Esophagus muscularis mucosa (tissue), 3 donors: Measurements from ENCODE around the gene XPA.

Experiments
- CTCF ChIP-seq, 3 experiments: fragments of 200-600 bp in 2 of 3; fragments of 450-650 bp in 1 of 3; sonication (generic) in 2 of 3; IDR thresholded peaks; one replicate each; pipeline ENCODE4 v1.5.1; 2017 to 2019; ENCODE audit warnings: antibody characterized with exemption in 3 of 3, mild to moderate bottlenecking in 2 of 3, moderate library complexity in 1 of 3
- POLR2A ChIP-seq: fragments of 450-650 bp; IDR thresholded peaks from one replicate; pipeline ENCODE4 v1.6.1; 2017; ENCODE audit warnings: antibody characterized with exemption, moderate library complexity, mild to moderate bottlenecking, low read depth

DNA sequence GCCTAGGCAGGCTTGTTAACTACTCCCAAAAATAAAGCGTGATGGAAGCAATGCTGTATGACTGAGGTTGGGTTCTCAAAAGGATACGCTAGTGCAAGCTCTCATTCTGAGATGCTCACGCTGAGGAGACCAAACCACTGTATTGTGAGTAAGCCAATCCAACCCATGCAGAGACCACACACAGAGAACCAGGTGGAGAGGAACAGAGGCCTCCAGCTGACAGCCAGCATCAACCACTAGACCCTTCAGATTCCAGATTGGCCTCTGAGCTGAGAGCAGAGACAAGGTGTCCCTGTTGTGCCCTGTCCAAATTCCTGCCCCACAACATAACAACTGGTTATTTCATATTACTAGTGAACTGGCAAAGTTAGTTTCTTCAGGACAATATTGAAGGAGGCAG, 68.5 kb downstream of the XPA start:
- no peak for TF ChIP-seq POLR2A
- no peak for TF ChIP-seq CTCF (IDR thresholded peaks at IDR 0.05)
